Fibroblast of lung (primary cell): Measurements from ENCODE around the gene RABAC1.

ENCODE experiments used
- CTCF ChIP-seq, 2 donors: IDR thresholded peaks in 1 of 2; conservative IDR thresholded peaks in 1 of 2; 1 replicate in 1 of 2; 2 replicates in 1 of 2; pipeline ENCODE4 v1.5.1; 2011 to 2012; ENCODE audit warnings: low read length in 2 of 2, control low read depth in 1 of 2, inconsistent platforms in 1 of 2, low read depth in 1 of 2, mild to moderate bottlenecking in 1 of 2
- EZH2 ChIP-seq: IDR thresholded peaks from 2 replicates; pipeline ENCODE4 v1.5.1; 2012; ENCODE audit warnings: low read length, control low read depth, mild to moderate bottlenecking; ENCODE audit errors: missing control alignments

DNA sequence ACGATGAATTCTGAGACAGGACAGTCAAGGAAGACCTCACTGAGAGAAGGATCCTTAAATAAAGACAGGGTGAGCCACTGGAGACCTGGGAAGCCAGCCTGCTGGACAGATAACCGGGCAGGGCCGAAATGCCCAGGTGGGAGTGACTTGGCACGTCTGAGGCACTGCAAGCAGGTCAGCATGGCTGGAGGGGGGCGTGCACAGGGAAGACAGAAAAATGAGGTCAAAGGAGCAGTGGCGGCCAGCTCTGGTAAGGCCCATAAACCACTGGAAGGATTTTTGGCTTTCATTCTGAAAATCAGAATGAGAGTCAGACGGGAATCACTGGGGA, 40.7 kb upstream of the RABAC1 start:
- TF ChIP-seq CTCF (conservative IDR thresholded peaks at IDR 0.05 in 1 of 2, IDR thresholded peaks at IDR 0.05 in 1 of 2; ENCODE audit: low read depth in 1 of 2, low read length in 2 of 2): no peak
- no peak for TF ChIP-seq EZH2
